Hepatocyte (in vitro differentiated cells): ENCODE results near the gene SPRYD3. TPM values are rescaled to one million over a fixed set of nuclear protein-coding genes. Genes with fewer than 3 reads are reported as not detected.

Experiments used
- DNase-seq: peaks from one replicate; pipeline ENCODE4 v3.0.0-alpha.2; 2016; ENCODE audit warnings: low spot score
- H2AFZ ChIP-seq: fragments of 200-600 bp; sonication (generic); 2 replicates; pipeline ENCODE4 v1.6.0; 2016; ENCODE audit warnings: antibody characterized with exemption, mild to moderate bottlenecking
- H3K27ac ChIP-seq: fragments of 200-600 bp; sonication (generic); 2 replicates; pipeline ENCODE4 v1.5.1; 2016; ENCODE audit warnings: mild to moderate bottlenecking
- H3K27me3 ChIP-seq: fragments of 200-600 bp; sonication (generic); 2 replicates; pipeline ENCODE4 v1.6.1; 2016
- H3K36me3 ChIP-seq: fragments of 200-600 bp; sonication (generic); replicated peaks from 2 replicates; pipeline ENCODE4 v1.5.1; 2016; ENCODE audit warnings: low read depth; ENCODE audit not compliant: insufficient read depth
- H3K4me1 ChIP-seq: fragments of 200-600 bp; sonication (generic); 2 replicates; pipeline ENCODE4 v1.5.1; 2016; ENCODE audit warnings: mild to moderate bottlenecking, moderate library complexity; ENCODE audit not compliant: insufficient read depth
- H3K4me2 ChIP-seq: fragments of 200-600 bp; sonication (generic); 2 replicates; pipeline ENCODE4 v1.6.0; 2016
- H3K4me3 ChIP-seq: fragments of 200-600 bp; sonication (generic); 2 replicates; pipeline ENCODE4 v1.5.1; 2016; ENCODE audit warnings: mild to moderate bottlenecking
- H3K79me2 ChIP-seq: fragments of 200-600 bp; sonication (generic); 2 replicates; pipeline ENCODE4 v1.6.0; 2017; ENCODE audit warnings: mild to moderate bottlenecking
- H3K9me2 ChIP-seq: fragments of 200-600 bp; sonication (generic); replicated peaks from 2 replicates; pipeline ENCODE4 v1.6.0; 2017; ENCODE audit warnings: mild to moderate bottlenecking; ENCODE audit not compliant: insufficient read depth
- H3K9me3 ChIP-seq: fragments of 200-600 bp; sonication (generic); 2 replicates; pipeline ENCODE4 v1.5.1; 2016; ENCODE audit warnings: low read depth, mild to moderate bottlenecking
- H4K20me1 ChIP-seq: fragments of 200-600 bp; sonication (generic); 2 replicates; pipeline ENCODE4 v1.6.0; 2016; ENCODE audit warnings: mild to moderate bottlenecking; ENCODE audit not compliant: insufficient read depth, poor library complexity, severe bottlenecking
- CTCF ChIP-seq: fragments of 200-600 bp; sonication (generic); IDR thresholded peaks from 2 replicates; pipeline ENCODE4 v1.5.1; 2016; ENCODE audit warnings: antibody characterized with exemption, mild to moderate bottlenecking; ENCODE audit not compliant: poor library complexity
- EZH2 ChIP-seq: fragments of 200-600 bp; sonication (generic); IDR thresholded peaks from 2 replicates; pipeline ENCODE4 v1.6.1; 2016; ENCODE audit warnings: antibody characterized with exemption, mild to moderate bottlenecking, borderline replicate concordance
- EZH2phosphoT487 ChIP-seq: fragments of 200-600 bp; sonication (generic); IDR thresholded peaks from one replicate; pipeline ENCODE4 v1.6.1; 2018; ENCODE audit warnings: antibody characterized with exemption, mild to moderate bottlenecking, low read depth, moderate library complexity; ENCODE audit not compliant: unreplicated experiment, severe bottlenecking
- WGBS: methylation state at CpG from one replicate; pipeline ENCODE4 v1.1.6; 2016; ENCODE audit warnings: low lambda C conversion rate; ENCODE audit errors: missing lambda C conversion rate; 5-methylcytosine and 5-hydroxymethylcytosine counted together
- polyA plus RNA-seq: library from polyadenylated mRNA; unstranded; fragments of >200 nt; fragmentation: Nextera tagmentation; extraction: Ambion mirVana; gene quantifications from 2 replicates; pipeline ENCODE4 v1.2.1, GENCODE V29; 2016
- total RNA-seq: library from RNA; depleted of rRNA; stranded (reverse); fragments of >200 nt; gene quantifications from 2 replicates; pipeline ENCODE4 v1.2.3, GENCODE V29; 2014

SPRYD3 gene
- total and polyA plus RNA-seq, 2 experiments from 2014 or later, result 20.9 to 24.6 TPM

- Histone ChIP-seq H3K27me3 (no peaks in the 10 kb centered on the region), H3K9me2 (no peaks in the 10 kb centered on the region), H3K4me3 (peak overlapping the region; percentile 44), H3K4me1 (peaks cover 53% of the 10 kb centered on the region), H3K4me2 (peak overlapping the region; percentile 93), H2AFZ (no peak overlapping the region), H4K20me1 (no peaks in the 10 kb centered on the region), H3K27ac (peak overlapping the region; percentile 94), H3K9me3 (no peaks in the 10 kb centered on the region), H3K36me3 (no peaks in the 10 kb centered on the region), H3K79me2 (peaks cover 22% of the 10 kb centered on the region)
- TF ChIP-seq EZH2phosphoT487 (no peak), EZH2 (no peak), CTCF (no peak)
- WGBS, result 50% methylated on average over 5 of the region's 5 CpGs
- peak; percentile 39 for DNase-seq
Measured at GRCh38 chr12:53045696-53046045, 33.5 kb downstream of the SPRYD3 start.

GRCh38 chr12:53044896-53045695 is 34.1 kb downstream of the SPRYD3 start:
- H4K20me1 ChIP-seq, result no peaks in the 10 kb centered on the region
- no peak overlapping the region for H3K4me3 ChIP-seq
- H3K27ac ChIP-seq, result peak overlapping the region; percentile 94
- no peaks in the 10 kb centered on the region for H3K9me3 ChIP-seq
- 70% methylated on average over 2 of the region's 4 CpGs for WGBS
- no peak overlapping the region for H2AFZ ChIP-seq
- H3K9me2 ChIP-seq, result no peaks in the 10 kb centered on the region
- peaks cover 48% of the 10 kb centered on the region for H3K4me1 ChIP-seq
- no peak for DNase-seq
- no peaks in the 10 kb centered on the region for H3K36me3 ChIP-seq
- no peaks in the 10 kb centered on the region for H3K27me3 ChIP-seq
- peak overlapping the region; percentile 93 for H3K4me2 ChIP-seq
- peaks cover 17% of the 10 kb centered on the region for H3K79me2 ChIP-seq
- TF ChIP-seq EZH2 (no peak), EZH2phosphoT487 (no peak), CTCF (no peak)

GRCh38 chr12:53044052-53044581 is 35.1 kb downstream of the SPRYD3 start:
- H3K79me2 ChIP-seq, result peaks cover 8% of the 10 kb centered on the region
- H3K4me1 ChIP-seq, result peaks cover 39% of the 10 kb centered on the region
- peaks cover 4% of the 10 kb centered on the region for H4K20me1 ChIP-seq
- no peak overlapping the region for H3K4me2 ChIP-seq
- DNase-seq, result peak; percentile 12
- no peak overlapping the region for H3K4me3 ChIP-seq
- WGBS, result 61% methylated on average over 10 of the region's 10 CpGs
- no peaks in the 10 kb centered on the region for H3K27me3 ChIP-seq
- no peak for TF ChIP-seq EZH2
- H3K9me2 ChIP-seq, result no peaks in the 10 kb centered on the region
- H3K36me3 ChIP-seq, result no peaks in the 10 kb centered on the region
- no peaks in the 10 kb centered on the region for H3K9me3 ChIP-seq
- H3K27ac ChIP-seq, result peak overlapping the region; percentile 94
- no peak overlapping the region for H2AFZ ChIP-seq
